Measurements from ENCODE around the gene DCUN1D3.
"Not testable (repeated sequence)": the region's sequence is repeated elsewhere in the genome, so short reads cannot be mapped to it uniquely, and the experiment has no call there.

DCUN1D3 gene, protein sequence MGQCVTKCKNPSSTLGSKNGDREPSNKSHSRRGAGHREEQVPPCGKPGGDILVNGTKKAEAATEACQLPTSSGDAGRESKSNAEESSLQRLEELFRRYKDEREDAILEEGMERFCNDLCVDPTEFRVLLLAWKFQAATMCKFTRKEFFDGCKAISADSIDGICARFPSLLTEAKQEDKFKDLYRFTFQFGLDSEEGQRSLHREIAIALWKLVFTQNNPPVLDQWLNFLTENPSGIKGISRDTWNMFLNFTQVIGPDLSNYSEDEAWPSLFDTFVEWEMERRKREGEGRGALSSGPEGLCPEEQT

DNA sequence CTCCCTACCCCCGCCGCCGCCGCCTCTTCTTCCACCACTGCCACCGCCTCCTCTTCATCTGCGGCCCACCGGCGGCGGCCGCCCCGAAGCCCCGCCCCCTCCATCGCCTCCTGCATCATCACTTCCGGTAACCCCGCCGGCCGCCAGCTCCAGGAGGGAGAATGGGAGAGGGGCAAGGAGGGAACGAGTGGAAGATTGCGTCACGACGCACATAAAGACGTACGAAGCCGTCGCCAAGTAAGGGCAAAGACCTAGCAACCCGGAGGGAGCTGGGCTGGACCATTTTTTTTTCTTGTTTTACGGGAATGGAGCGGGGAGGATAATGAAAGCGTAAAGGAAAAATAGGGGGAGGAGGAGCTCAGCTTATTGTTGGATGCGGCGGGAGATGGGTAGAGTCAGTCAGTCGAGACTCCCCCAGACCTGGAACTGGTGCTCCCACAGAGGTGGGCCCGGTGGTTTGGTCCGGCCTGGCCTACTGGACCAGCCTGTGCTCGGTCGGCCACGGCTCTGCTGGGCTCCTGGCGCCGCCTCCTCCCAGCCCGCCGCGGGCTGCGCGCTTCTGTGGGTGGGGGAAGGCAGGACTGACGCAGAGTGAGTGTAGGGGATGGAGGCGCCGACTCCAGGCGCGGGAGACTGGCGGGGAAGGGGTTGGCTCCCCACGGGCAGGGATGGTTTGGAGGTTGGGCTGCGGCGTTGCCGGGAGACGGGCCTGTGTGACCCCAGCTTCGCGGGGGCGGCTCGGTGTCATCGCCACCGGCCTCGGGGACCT, at the start of gene DCUN1D3, which contains the start of gene LYRM1:
TSS of gene DCUN1D3 (minus strand) at position 60 of the 769 bp plus-strand sequence. CDS start 37,820 bp downstream, outside the sequence.
TSS of gene LYRM1 (plus strand) at position 473 of the 769 bp plus-strand sequence. CDS start 14,785 bp downstream, outside the sequence.
- FAIRE-seq = peak; percentile 79

GRCh38 chr16:20949660-20950059, 49.5 kb upstream of the DCUN1D3 start:
- no peak for FAIRE-seq

DNA sequence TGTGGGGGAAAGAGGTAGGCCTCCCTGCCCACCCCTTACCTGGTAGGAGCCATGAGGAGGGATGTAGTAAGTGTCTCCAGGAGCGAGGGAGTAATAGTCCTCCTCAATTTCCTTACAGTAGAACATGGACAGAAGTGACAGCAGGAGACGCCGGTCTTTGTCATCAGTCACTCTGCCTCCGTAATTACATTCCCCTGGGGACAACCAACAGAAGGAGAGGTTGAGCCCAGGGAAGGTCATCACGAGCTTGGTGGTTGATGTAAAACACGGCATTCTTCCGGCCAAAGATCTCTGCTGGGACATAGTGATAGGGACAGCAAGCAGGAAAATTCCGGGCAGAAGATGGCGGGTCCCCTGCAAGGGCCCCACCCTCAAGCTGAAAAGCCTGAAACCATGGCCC, 48.3 kb upstream of the DCUN1D3 start:
- FAIRE-seq = no peak

DNA sequence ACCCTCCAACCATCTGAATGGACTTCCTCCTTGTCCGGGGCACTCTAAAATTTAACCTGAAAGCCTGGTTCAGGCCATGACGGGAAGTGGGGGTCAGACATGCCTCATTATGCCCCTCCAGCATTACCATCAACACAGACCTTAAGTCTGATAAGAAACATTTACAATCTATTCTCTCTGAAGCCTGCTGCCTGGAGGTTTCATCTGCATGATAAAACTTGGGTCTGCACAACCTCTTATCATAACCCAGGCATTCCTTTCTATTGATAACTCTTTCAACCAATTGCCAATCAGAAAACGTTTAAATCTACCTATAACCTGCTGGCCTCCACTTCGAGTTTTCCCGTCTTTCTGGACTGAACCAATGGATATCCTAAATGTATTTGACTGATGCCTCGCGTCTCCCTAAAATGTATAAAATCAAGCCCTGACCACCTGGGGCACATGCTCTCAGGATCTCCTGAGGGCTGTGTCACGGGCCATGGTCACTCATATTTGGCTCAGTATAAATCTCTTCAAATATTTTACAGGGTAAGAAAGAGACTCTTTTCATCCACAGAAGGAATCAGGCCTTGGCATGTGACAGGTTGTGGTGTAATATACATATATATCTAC, 46.0 kb upstream of the DCUN1D3 start:
- FAIRE-seq = no peak

GRCh38 chr16:20945575-20945875, 45.4 kb upstream of the DCUN1D3 start:
- not testable (repeated sequence) for FAIRE-seq

GRCh38 chr16:20944861-20945574, 44.9 kb upstream of the DCUN1D3 start:
- FAIRE-seq = no peak

- no peak for FAIRE-seq
Measured at GRCh38 chr16:20942256-20942655, 42.1 kb upstream of the DCUN1D3 start.

- no peak for FAIRE-seq
Measured at GRCh38 chr16:20941636-20941926, 41.4 kb upstream of the DCUN1D3 start.

DNA sequence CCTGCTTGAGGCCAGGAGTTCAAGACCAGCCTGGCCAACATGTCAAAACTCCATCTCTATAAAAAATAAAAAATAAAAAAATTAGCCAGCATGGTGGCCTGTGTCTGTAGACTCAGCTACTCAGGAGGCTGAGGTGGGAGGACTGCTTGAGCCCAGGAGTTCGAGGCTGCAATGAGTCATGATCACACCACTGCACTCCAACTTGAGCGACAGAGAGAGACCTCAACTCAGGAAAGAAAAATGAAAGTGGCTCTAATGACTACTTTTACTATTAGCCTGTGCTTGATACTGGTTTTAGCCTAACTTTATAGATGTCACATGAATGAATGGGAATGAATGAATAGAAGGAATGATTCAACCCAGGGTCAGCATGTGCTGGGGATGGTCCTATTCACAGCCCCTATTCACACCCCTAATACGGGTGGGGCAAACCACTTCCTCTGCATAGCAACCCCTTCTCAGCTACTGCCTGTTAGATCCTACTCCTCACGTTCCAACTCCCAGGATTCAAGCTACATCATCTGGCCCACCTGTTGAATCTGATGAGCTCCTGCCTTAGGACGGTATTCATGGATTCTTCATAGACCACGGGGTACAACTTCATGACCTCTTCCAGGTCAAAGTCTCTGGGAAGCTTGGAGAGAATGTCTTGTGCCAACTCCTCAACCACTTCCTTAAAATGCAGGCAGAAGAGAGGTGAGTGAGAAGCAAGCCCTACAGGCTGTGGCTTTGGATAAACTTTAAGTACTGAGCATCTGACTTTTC, 40.9 kb upstream of the DCUN1D3 start:
- no peak for FAIRE-seq

GRCh38 chr16:20939611-20940010, 39.5 kb upstream of the DCUN1D3 start:
- no peak for FAIRE-seq

DNA sequence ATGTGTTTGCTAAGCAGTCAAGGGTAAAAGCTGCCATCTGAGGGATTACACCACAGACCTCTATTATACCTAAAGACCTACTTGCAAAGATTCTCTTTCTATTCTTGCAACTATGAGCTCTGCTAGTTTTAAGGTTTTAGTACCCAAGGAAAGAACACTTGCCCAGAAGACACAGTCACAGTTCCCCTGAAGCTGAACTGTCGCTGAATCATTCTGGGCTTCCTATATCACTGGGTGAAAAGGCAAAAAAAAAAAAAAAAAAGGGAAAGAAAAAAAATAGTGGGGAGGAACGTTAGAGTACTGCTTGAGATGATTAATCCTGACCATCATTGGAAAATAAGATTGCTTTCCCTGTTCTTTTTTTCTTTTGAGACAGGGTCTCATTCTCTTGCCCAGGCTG, 38.3 kb upstream of the DCUN1D3 start:
- no peak for FAIRE-seq

- FAIRE-seq = no peak
Measured at GRCh38 chr16:20937736-20938135, 37.6 kb upstream of the DCUN1D3 start.

GRCh38 chr16:20933589-20933988, 33.4 kb upstream of the DCUN1D3 start:
- FAIRE-seq = no peak

DNA sequence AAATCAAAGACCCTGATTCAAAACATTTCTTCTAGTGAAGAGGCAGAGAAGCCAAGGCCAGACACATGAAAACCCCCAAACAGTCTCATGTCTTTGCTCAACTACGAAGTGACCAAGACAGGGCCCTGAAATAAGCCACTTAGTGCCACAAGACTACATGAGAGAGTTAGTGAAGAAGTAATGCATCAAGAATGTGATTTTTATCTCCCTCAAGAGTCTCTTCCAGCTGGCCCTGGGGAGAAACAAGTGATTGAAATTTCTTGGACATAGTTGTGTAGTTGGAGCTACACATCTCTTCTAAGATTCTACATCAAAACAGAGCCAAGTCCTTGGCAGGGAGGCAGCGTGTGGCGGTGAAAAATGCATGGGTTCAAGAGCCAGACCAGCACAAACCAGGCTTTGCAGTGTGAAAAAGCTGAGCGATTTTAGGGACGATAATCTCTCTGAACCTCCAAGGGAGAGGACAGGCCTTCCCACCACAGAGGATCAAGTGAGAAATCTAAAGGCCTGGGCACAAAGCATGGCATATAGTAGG, 31.0 kb upstream of the DCUN1D3 start:
- no peak for FAIRE-seq

DNA sequence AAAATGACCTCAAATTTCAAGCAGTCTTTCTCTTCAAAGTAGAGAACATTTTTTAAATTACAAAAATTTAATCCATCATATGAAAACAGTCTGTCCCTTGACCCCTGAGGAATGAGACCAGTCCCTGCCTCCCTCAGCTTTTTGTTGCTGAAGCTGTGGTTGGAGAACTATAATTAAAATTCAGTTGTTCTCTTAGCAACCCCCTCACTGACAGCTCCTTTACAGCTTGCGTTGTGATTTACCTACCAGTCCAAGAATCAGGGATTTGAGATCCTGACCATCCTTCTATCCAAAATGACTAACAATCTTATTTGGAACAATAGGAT, 30.2 kb upstream of the DCUN1D3 start:
- FAIRE-seq = no peak

DNA sequence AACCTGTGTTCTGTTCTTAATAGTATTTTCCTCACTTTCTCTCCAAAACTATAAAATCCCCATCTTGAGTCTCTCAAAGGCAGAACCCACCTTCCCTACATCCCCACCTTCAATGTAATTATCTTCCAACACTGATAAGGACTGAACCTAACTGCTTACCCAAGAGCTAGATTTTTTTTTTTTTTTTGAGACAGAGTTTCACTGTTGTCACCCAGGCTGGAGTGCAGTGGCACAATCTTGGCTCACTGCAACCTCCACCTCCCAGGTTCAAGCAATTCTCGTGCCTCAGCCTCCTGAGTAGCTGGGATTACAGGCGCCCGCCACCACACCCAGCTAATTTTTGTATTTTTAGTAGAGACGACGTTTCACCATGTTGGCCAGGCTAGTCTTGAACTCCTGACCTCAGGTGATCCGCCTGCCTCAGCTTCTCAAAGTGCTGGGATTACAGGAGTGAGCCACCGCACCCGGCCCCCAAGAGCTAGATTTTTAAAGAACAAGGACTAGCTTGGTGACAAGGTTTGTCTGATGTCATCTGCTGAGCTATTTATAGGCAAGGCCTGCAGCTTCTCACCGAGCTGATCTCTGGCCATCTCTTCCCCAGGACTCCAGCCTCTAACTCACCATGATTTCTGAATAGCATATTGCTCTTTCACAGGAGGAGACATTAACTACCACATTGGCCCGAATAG, 29.7 kb upstream of the DCUN1D3 start:
- not testable (repeated sequence) for FAIRE-seq

- FAIRE-seq = no peak
Measured at GRCh38 chr16:20928774-20929411, 28.7 kb upstream of the DCUN1D3 start.

DNA sequence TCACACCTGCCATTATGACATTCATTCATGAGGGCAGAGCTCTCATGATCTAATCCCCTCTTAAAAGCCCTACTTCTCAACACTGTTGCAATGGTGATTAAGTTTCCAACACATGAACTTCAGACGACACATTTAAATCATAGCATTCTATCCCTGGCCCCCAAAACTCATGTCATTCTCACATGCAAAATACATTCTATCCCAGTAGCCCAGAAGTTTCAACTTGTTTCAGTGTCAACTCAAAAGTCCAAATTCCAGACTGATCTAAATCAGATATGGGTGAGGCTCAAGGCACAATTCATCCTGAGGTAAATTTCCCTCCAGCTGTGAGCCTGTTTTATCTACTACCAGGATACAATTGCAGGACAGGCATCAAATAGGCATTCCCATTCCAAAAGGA, 25.6 kb upstream of the DCUN1D3 start:
- FAIRE-seq = no peak

DNA sequence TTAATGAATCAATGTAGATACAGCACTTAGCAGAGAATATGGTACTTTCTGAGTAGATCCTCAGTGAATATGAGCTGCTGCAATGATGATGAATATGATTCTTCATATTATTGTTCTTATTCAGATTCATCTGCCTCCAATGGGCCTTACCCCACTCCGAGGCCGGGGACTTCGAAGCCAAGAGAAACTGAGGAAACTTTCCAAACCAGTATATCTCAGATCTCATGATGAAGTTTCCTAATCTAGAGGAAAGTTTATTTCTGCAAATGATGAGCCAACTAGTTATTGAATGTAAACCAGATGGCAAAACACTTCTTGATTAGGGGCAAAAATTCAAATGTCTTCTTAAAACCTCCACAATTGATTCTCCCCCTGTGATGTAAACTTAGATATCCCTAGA, 23.7 kb upstream of the DCUN1D3 start:
- FAIRE-seq = no peak

- FAIRE-seq = peak; percentile 62
Measured at GRCh38 chr16:20920799-20921198, 20.6 kb upstream of the DCUN1D3 start.

DNA sequence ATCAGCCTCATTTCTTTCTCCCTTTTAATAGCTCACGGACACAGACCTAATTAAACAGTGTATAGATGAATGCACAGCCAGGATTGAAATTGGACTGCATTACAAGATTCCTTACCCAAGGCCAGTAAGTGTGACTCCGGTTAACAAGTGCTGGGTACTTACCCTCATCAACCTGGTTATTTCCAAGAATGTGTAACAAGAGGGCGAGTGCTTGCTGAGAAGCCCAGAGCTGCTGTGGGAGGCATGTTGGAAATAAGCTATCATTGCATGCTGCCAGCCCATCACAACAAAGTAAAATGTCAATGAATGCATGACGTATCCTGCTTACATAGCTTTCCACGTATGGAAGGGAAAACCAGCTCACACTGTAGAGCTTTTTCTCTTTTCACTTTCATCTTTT, 19.9 kb upstream of the DCUN1D3 start:
- no peak for FAIRE-seq
